Mammary epithelial cell (primary cell): Measurements from ENCODE around the gene ARPC1B.
"Not testable (repeated sequence)": the region's sequence is repeated elsewhere in the genome, so short reads cannot be mapped to it uniquely, and the experiment has no call there.

Source experiments
- CTCF ChIP-seq, 2 donors: IDR thresholded peaks in 1 of 2; conservative IDR thresholded peaks in 1 of 2; 2 replicates each; pipeline ENCODE4 v1.5.1; 2011 to 2012; ENCODE audit warnings: inconsistent platforms in 2 of 2, low read length in 2 of 2, mild to moderate bottlenecking in 2 of 2, control low read depth in 1 of 2, low read depth in 1 of 2; ENCODE audit not compliant: insufficient read depth in 1 of 2; ENCODE audit errors: extremely low read depth in 1 of 2
- EZH2 ChIP-seq: IDR thresholded peaks from 2 replicates; pipeline ENCODE4 v1.6.1; 2012; ENCODE audit warnings: low read length, inconsistent platforms, borderline replicate concordance

GRCh38 chr7:99387239-99387635 lies 12.7 kb downstream of the ARPC1B start:
- TF ChIP-seq CTCF (conservative IDR thresholded peaks at IDR 0.05 in 1 of 2, IDR thresholded peaks at IDR 0.05 in 1 of 2; ENCODE audit: extremely low read depth in 1 of 2, insufficient read depth in 1 of 2, low read depth in 1 of 2, low read length in 2 of 2); EZH2: not testable (repeated sequence)
